ENCODE data around the gene ARHGEF28.

The ARHGEF28 gene

DNA sequence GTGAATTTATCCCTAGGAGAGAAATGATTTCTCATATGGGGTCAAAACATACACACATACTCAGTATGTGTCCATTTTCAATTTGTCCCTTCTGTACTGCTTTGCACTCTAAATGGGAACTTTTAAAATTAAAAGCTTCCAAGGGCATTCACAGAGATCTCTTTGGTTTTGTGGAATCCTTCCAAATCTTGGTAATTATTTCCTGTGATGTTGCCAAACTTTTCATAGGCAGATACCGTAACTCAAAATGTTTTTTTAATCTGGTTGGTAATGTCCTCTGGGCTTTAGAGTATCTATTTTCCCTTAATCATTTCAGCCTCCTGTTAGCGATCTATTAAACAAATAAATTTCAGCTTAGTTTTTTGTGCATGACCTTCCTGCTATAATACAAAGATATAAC is 282.4 kb downstream of the ARHGEF28 start:
- in situ Hi-C loops (cut with MboI; ENCODE audit: low sequenced_read_pairs, unreplicated experiment): loop anchor here (25.0 kb wide), 1 partner anchor 1004 kb away; no protein-coding TSS in a partner anchor
- TF ChIP-seq, protein P1, sequence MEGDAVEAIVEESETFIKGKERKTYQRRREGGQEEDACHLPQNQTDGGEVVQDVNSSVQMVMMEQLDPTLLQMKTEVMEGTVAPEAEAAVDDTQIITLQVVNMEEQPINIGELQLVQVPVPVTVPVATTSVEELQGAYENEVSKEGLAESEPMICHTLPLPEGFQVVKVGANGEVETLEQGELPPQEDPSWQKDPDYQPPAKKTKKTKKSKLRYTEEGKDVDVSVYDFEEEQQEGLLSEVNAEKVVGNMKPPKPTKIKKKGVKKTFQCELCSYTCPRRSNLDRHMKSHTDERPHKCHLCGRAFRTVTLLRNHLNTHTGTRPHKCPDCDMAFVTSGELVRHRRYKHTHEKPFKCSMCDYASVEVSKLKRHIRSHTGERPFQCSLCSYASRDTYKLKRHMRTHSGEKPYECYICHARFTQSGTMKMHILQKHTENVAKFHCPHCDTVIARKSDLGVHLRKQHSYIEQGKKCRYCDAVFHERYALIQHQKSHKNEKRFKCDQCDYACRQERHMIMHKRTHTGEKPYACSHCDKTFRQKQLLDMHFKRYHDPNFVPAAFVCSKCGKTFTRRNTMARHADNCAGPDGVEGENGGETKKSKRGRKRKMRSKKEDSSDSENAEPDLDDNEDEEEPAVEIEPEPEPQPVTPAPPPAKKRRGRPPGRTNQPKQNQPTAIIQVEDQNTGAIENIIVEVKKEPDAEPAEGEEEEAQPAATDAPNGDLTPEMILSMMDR (IDR thresholded peaks at IDR 0.05; ENCODE audit: borderline replicate concordance, control extremely low read depth, extremely low read depth, insufficient read depth, missing control alignments): no peak
- DNase-seq (ENCODE audit: low spot score): no peak

DNA sequence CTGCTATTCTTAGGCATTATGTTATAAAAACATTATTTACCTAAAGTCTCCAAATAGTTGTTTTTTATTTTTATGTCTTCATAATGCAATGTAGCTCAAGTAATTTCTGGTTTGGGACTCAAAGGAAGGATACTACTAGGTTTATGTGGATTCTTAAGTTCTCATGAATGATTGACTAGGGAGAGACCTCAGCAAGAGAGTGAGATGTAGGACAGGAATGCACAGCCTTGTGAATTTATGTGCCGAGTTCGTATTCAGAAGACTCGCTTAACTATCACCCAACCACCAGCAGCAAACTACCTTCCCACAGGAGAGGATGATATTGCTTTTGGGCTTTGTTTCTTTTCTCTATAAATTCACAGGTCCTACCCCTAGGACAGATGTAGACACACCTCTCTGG is 282.9 kb downstream of the ARHGEF28 start:
- DNase-seq (ENCODE audit: low spot score): no peak
- TF ChIP-seq, protein P1 (IDR thresholded peaks at IDR 0.05; ENCODE audit: borderline replicate concordance, control extremely low read depth, extremely low read depth, insufficient read depth, missing control alignments): no peak
- in situ Hi-C loops (cut with MboI; ENCODE audit: low sequenced_read_pairs, unreplicated experiment): loop anchor here (25.0 kb wide), 1 partner anchor 1003 kb away; no protein-coding TSS in a partner anchor

DNA sequence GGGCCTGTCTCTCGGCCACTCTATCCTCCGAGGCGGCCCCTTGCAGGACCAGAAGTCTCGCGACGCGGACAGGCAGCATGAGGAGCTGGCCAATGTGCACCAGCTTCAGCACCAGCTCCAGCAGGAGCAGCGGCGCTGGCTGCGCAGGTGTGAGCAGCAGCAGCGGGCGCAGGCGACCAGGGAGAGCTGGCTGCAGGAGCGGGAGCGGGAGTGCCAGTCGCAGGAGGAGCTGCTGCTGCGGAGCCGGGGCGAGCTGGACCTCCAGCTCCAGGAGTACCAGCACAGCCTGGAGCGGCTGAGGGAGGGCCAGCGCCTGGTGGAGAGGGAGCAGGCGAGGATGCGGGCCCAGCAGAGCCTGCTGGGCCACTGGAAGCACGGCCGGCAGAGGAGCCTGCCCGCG is 283.5 kb downstream of the ARHGEF28 start:
- TF ChIP-seq, protein P1 (IDR thresholded peaks at IDR 0.05; ENCODE audit: borderline replicate concordance, control extremely low read depth, extremely low read depth, insufficient read depth, missing control alignments): no peak
- in situ Hi-C loops (cut with MboI; ENCODE audit: low sequenced_read_pairs, unreplicated experiment): loop anchor here (25.0 kb wide), 1 partner anchor 1003 kb away; no protein-coding TSS in a partner anchor

DNA sequence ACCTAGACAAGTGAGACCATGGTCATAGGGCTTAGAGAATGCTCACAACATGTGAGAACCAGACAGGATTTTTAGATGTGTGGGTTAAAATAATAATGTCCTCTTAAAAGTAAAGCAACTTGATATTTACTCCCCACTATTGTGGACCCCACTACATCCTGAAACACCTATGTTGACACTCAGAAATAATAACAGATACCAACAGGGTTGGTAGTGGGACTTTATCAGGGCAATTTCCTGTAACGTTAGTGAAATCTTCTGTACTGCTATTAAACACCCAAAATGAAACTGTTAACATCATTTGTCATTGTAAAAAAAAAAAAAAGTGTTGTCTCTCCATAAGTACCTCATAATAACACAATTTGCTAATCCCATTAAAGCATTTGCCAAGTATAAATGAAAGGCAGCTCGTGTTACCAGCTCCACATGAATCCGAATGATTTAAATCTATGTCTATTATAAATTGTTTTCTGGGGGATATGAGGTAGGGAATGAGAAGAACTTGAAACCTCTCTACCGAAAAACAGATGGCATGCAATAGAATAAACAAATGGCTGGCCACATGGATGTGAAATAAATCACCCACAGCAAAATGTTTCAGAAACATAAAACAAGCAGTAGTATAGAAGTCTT is 285.9 kb downstream of the ARHGEF28 start:
- TF ChIP-seq, protein P1 (IDR thresholded peaks at IDR 0.05; ENCODE audit: borderline replicate concordance, control extremely low read depth, extremely low read depth, insufficient read depth, missing control alignments): no peak
- no peak for DNase-seq (ENCODE audit: low spot score)
- in situ Hi-C loops (cut with MboI; ENCODE audit: low sequenced_read_pairs, unreplicated experiment): loop anchor here (25.0 kb wide), 1 partner anchor 1000 kb away; no protein-coding TSS in a partner anchor

More for the DNA sequence above, 283.5 kb downstream of the ARHGEF28 start:
- DNase-seq (ENCODE audit: low spot score): no peak

DNA sequence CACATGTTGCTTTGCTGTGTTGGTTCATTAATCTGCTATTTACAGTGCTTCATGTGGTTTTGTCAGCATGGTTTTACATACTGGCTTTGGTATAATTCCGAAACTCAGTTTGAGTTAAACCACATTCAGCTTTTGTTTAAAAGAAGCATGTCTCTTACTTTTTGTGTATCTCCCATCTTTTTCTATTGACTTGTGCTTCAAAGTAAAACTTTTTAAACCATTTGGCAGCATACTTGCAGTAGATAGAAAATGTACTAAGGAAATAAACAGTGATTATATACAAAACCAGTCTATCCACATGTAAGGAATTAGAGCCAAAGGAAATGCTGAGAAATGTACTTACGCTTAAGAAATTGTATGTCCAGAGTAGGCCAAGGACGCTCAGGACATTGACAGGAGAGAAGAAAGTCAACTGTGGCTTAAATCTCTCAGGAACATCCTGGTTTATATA is 286.9 kb downstream of the ARHGEF28 start:
- TF ChIP-seq, protein P1 (IDR thresholded peaks at IDR 0.05; ENCODE audit: borderline replicate concordance, control extremely low read depth, extremely low read depth, insufficient read depth, missing control alignments): no peak
- DNase-seq (ENCODE audit: low spot score): peak; percentile 25
- in situ Hi-C loops (cut with MboI; ENCODE audit: low sequenced_read_pairs, unreplicated experiment): loop anchor here (25.0 kb wide), 1 partner anchor 999 kb away; no protein-coding TSS in a partner anchor

DNA sequence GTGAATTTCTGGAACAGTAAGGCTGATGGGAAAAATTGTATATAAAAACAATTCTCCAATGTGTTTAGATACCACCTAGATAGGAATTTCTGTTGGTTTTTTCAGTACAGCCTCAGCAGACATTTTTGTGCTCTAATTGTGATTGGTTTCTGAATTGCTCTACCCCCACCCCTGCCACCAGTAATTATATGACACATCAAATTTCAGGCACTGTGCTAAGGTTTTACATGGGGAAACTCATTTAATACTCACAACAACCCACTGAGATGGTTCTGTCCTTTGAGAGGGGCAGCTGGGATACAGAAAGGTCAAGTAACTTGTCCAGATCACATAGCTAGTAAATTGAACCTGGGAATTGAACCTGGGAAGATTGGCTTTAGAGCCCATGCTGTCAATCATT is 288.0 kb downstream of the ARHGEF28 start:
- in situ Hi-C loops (cut with MboI; ENCODE audit: low sequenced_read_pairs, unreplicated experiment): loop anchor here (25.0 kb wide), 1 partner anchor 998 kb away; no protein-coding TSS in a partner anchor
- DNase-seq (ENCODE audit: low spot score): no peak
- TF ChIP-seq, protein P1 (IDR thresholded peaks at IDR 0.05; ENCODE audit: borderline replicate concordance, control extremely low read depth, extremely low read depth, insufficient read depth, missing control alignments): no peak
